GM21619 (cell line): ENCODE data around the gene EYA4.

Source experiments
- ATAC-seq: cut with Tn5 transposase; IDR thresholded peaks from one replicate; pipeline ENCODE4 v1.9.1; 2021; ENCODE audit not compliant: unreplicated experiment

The EYA4 gene, protein sequence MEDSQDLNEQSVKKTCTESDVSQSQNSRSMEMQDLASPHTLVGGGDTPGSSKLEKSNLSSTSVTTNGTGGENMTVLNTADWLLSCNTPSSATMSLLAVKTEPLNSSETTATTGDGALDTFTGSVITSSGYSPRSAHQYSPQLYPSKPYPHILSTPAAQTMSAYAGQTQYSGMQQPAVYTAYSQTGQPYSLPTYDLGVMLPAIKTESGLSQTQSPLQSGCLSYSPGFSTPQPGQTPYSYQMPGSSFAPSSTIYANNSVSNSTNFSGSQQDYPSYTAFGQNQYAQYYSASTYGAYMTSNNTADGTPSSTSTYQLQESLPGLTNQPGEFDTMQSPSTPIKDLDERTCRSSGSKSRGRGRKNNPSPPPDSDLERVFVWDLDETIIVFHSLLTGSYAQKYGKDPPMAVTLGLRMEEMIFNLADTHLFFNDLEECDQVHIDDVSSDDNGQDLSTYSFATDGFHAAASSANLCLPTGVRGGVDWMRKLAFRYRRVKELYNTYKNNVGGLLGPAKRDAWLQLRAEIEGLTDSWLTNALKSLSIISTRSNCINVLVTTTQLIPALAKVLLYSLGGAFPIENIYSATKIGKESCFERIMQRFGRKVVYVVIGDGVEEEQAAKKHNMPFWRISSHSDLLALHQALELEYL

DNA sequence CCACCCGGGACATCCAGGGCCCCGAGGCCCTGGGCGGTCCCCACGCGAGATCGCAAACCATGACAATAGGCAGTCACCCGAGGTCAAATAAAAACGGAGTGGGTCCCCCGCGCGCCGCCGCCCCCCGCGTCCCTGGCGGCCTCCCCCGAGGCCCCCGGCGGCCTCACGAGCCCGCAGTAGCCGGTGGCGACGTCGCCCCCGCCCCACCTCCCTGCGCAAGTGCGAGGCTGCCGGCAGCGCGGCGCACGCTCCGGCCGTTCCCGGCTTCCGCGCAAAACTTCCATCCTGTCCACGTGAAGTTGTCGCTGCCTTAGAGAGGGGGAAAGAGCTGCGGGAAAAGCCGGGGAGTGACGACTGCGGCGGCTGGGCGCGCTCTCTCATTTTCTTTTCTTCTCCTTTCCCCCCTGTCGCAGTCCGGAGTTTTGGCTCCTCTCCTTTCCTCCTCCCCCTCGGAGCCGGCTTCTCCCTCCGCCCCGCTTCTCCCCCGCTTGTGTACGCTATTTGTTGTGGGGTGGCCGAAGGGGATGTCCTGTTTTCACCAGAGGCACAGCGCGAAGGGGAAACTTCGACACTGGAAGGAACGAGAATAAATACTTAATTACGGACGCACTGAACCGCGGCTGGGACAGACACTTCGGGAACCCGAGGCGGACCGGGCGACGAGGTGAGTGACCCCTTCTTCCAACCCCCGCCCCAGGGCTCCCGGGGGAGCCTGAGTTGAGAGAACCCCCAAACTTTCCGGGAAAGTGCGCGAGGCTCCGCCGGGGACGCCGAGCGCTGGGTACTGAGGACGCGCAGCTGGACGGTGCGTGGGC is at the start of gene EYA4:
TSS of gene EYA4 (plus strand) at position 272 of the 815 bp plus-strand sequence. CDS start 33,424 bp downstream, outside the sequence.
- no peak for ATAC-seq

DNA sequence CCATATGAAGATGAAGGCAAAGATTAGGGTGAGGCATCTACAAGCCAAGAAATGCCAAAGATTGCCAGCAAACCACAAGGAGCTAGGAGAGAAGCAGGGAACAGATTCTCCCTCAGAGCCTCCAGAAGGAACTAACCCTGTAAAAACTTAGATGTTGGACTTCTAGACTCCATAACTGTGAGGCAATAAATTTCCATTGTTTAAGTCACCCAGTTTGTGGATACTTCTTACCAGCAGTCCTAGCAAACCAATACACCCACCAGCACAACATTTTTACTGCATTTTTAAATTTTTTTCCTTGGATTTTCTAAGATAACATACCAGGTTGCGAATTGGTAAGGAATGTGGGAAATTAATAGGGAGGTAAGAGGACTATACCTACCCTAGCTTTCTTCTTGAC is 47.8 kb upstream of the EYA4 start:
- no peak for ATAC-seq

GRCh38 chr6:133198725-133199124 is 42.4 kb upstream of the EYA4 start:
- ATAC-seq = no peak

DNA sequence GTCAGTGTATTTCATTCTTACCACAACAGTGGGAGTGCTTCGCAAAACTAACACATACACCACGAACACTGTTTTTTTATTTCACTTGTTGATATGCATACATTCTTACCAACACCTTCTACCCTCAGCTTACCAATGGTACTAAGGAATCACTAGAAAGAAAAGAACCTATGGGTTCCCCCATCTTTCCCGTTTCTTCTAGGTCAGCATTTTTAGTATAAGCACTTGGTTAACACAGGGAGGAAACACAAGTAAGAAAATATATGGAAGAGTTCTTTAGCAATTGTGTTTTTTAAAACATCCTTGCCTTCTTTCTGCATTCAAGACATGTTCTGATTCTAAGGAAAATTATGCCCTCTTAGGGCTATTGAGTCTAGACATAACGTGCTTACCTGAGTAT is 39.9 kb upstream of the EYA4 start:
- no peak for ATAC-seq

DNA sequence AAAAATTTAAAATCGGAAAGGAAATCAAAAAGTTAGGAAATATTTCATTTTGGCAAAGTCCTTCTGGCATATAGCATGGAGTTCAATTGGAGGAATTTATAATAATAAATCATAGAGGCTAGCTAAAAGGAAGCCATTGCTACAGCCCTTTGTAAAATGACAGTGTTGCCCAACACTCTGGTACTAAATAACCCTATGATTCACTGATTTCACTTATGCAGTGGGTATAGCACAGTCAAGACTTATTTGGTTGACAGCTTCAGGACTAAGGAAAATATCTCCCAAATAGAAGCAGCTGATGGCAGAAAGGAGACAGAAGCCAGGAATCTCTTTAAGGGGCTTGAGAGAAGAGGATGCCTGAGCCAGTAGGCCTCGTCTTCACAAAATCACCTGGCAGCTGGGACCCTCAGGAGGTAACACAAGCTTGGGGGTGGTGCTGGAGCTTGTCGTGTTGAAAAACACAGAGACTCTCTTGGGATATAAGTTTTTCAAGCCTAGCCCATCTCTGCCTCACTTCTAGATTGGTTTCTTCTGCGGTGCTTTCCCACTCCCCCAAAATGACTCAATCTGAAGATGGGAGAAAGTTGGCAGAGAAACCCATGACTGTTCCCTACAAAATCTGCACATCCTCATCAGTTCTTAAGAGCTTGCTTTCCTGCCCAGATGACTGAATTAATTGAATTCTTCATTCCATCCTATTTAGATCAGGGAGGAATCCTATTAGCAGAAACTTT is 38.4 kb upstream of the EYA4 start:
- no peak for ATAC-seq

DNA sequence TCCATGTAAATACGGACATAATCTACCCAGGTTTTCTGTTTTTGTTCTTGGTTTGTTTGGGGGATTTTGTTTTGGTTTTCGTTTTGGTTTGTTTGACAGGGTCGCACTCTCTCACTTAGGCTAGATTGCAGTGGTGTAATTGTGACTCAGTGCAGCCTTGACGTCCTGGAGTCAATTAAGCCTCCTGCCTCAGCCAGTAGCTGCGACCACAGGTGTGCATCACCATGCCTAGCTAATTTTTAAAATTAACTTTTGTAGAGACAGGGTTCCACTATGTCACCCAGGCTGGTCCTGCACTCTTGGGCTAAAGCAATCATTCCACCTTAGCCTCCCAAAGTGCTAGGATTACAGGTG is 37.8 kb upstream of the EYA4 start:
- peak; percentile 44 for ATAC-seq

- no peak for ATAC-seq
These were observed 35.9 kb upstream of the EYA4 start for GRCh38 chr6:133205304-133205703.

DNA sequence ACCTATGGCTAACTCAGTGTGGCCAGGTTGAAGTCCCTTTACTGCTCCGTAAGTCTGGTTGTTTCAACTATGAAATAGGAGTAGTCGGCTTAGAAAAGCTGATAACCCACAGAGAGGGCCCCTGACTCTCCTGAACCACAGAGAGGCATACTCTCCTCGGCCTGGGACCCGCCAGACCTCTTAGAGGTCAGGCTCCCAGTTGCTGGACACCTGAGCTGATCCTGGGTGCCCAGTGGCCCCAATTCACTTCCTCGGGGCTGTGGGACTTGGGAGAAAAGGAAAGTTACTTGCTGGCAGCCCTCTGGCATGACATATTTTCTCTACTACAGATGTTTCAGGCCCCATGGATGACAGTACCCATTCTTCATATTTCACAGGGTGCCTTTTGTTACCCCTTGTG is 34.2 kb upstream of the EYA4 start:
- no peak for ATAC-seq

DNA sequence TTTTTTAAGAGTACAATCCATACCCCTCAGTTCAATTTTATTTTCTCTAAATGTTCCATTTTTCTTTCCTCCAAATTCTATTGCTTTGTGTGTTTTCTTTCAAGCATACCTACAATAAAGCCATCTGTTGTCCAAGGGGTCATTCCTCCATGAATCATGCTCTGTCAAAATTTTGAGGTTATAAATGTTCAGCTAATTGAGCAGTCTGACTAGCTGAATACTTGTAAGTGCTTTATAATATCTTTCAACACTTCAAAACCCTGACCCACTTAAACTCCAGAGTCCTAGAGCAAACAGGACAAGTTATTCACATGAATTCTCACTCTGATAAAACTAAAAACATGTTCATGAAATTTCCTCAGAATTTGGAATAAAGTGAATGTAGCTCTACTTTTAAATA is 33.4 kb upstream of the EYA4 start:
- ATAC-seq = no peak

GRCh38 chr6:133208183-133208755 is 32.9 kb upstream of the EYA4 start:
- no peak for ATAC-seq

DNA sequence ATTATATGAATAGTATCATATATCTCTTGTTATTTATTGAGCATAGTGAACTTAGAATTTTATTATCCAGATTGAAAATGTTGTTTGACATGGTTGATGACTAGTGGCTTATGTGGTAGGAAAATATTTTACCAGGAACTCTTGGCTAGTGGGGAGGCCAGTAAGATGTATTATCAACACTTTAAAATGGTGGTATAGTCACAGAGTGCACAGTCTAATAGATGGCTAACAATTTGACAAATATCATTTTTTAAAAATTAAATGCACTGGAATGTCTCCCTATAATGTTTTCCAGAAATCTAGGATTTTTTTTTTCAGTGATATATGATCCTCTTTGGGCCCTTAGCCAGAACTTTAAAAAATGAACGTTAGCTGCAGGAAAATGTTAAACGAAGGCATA is 26.9 kb upstream of the EYA4 start:
- no peak for ATAC-seq

DNA sequence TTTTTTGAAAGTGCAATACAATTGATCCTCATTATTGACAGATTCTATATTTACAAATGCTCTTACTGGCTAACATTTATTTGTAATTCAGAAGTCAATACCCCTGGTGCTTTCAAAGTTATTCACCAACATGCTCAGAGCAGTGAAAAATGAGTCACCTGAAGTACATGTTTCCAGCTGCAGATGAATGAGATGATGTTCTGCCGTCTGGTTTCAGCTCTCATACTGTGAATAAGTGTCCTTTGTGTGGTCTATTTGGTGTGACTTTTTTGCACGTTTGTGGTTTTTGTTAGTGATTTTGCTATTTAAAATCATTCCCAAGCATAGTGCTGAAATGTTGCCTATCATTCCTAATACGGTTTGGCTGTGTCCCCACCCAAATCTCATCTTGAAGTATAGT is 22.3 kb upstream of the EYA4 start:
- ATAC-seq = peak; percentile 56

GRCh38 chr6:133223452-133224029 is 17.6 kb upstream of the EYA4 start:
- ATAC-seq = no peak

DNA sequence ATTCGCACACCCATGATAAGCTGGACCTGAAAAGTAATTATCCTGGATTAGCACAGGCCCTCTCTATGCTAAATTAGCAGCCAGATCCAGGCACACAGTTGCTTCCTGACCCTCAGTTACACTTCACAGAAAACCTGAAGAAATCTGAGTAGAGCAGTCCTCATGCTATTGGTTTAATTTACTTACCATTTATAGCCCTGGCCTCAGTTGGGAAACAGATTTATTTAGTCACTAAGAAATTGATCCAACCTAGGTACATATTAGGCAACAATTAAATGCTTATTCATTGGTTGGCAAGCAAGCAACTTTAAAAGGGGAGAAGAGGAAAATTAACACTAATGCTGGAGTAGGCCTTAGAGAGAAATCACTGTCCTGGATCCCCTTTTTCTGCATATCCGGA is 15.6 kb upstream of the EYA4 start:
- ATAC-seq = no peak

DNA sequence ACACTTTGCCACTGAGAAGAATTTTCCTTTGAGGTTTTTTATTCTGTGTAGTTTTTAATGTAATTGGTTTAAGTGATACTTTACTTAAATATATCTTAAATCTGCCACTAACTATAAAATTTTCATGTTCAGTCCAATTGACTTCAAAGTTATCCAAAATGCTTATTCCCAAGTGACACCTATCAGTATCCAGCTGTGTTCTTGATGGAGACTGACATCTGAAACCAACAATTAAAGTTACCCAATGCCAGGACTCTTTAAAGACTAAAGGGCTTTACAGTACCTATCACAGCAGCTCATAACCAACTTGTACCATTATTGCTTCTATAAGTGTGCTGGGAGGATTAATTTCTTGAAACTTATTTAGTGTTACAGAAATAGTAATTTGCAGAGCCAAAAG is 13.8 kb upstream of the EYA4 start:
- no peak for ATAC-seq

DNA sequence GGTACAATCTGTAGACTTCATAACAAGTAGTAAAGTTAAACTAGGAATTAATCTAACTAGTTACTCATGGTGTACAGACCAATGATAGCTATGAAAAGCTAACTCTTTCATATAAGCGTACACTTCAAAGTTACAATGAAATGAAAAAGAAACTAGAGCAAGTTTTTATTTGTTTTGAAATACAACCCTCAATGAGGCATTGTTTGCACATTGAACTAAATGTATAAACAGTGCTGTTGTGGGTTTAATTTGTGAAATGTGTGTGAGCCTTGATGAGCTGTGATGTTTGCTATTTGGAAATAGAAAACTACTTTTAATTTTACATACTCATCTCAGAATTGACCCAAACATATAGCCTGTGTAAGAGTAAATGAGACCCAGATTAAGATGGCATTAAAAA is 11.1 kb upstream of the EYA4 start:
- ATAC-seq = no peak

DNA sequence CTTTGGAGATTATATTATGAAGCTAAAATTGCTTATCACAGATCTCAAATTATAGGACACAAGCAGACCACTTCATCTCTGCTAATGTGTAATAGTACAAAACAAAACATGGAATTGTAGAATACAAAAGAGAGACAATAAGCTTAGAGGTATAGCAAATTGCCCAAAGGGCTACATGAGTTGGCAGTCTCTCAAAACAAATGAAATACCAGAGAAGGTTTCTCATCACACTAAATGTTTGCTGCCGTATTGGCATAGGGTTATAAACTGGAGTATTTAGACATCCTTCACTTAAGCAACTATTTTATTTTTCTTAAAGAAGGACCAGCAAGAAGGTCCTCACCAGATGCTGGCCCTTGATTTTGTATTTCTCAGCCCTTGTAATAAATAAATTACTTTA is 5.9 kb upstream of the EYA4 start:
- ATAC-seq = no peak

- no peak for ATAC-seq
These were observed 4.2 kb upstream of the EYA4 start for GRCh38 chr6:133236932-133237331.

GRCh38 chr6:133240511-133241085 is 559 bp upstream of the EYA4 start:
- no peak for ATAC-seq
